NOMO-1 treated with dmso at 0.1 percent for 144 hours (cell line): ENCODE data around the gene LRRN3.
A peak's percentile ranks its signal among the peaks of the same experiment; 100 is the strongest.

ENCODE experiments used
- DNase-seq: peaks from one replicate; lab custom pipeline; 2025; ENCODE audit not compliant: unreplicated experiment; lab: John Stamatoyannopoulos, UW

Gene LRRN3

DNA sequence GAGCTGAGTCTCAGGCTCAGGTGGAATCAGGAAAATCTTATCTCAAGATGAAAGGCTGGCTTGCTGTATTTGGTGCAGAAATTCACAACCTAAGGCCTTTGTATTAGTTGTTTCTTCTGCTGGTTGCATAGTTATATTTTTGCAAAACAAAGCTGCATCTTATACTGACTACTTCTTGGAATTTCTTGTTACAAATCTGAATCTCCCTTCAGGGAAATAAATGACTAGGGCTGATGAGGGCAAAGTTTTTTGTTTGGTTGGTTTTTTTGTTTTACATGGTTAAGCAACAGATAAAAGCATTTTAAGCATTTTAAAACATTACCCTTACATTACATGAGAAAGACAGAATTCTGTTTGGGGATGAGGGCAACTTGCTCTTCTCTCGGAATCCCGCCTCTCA lies 13.9 kb upstream of the LRRN3 start:
- no peak for DNase-seq

DNA sequence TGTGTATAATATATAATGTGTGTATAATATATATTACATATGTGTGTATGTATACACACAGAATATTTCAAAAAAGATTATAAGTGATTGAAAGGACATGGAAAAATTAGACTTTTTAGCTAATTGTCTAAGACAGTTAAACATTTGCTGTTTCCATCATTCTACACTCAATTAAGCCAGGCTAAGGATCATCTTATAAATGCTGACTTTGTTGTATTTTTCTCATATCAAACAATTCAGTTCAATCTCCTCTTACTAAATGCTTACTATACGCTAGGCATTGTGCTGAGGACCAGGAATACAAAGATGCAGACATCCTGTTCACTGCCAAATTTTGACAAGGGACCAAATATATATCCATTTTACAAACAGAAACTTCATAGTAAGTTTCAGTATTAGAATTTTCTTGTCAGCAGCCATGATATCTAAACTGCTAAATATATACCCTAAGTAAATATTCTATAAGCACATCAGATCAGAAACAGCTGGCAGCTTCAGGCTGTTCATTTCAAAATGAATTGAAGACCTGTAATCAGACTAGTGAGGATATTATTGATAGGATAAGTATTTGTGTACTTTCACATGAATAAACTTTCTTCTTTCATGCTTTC lies 10.3 kb upstream of the LRRN3 start:
- no peak for DNase-seq

DNA sequence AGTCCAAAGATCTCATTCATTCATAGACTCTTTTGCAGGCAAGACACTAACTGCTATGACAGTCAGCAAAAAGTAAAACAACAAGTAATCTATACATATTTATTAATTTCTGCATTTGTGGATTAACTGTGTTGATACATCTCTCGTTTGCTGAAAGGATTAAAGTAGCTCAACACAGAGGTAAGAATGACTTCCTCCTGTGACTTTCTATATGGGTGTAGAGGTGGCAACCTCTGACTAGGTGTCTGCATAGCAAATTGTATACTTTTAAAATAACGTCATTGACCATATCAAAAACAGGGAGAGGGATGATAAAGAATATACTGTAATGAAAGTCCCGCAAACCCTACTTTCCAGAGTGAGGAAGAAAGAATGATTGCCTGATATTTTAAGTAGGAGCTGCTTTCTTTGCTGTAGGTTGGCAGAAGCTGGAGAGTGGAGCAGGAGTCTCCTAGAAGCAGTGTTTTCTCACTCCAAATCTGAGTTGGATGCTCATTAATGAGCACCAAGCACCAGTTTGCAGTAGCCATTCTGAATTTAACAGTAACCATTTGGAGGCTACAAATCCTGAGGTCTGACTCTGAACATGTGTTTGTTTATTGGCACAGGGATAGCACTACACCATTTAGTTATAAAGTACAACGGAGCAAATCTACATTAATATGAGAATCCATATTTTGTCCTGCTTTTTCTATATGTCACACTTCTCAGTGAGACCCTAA lies 9.2 kb upstream of the LRRN3 start:
- DNase-seq = no peak

DNA sequence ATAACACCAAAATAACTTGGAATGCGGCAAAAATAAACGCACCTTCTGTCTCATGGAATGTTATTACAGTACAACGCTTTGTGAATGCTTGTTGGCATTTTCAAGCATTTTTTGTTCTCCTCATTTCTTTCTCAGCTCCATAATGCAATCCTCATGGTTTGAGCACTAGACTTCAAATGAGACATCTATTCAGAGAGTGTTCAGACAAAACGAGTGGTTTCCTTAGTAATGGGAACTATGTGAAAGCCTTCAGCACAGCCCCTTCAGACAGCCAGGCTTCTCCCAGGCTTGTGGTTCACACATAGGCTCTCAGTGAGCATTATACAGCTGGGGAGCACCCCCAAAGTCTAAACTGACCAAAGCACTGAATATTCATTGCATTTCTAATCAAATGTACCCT lies 8.6 kb upstream of the LRRN3 start:
- DNase-seq = no peak

DNA sequence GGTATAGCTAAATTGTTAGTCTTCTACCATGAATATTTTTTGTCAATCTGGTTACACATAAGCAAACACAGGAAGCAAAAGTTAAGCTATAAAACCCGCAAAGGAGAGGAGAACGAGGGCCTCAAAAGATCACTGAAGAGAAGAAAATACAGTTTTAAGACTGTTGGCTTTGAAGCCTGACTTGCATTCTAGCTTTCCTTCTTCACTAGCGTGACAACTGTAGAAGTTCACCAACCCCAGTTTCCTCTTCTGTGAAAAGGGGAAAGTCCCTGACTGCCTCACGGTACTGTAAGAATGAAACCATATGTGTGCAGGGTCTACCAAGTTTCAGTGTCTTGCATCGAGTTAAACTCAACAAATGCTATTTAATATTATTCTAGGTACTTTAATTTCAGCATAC lies 7.5 kb upstream of the LRRN3 start:
- no peak for DNase-seq

DNA sequence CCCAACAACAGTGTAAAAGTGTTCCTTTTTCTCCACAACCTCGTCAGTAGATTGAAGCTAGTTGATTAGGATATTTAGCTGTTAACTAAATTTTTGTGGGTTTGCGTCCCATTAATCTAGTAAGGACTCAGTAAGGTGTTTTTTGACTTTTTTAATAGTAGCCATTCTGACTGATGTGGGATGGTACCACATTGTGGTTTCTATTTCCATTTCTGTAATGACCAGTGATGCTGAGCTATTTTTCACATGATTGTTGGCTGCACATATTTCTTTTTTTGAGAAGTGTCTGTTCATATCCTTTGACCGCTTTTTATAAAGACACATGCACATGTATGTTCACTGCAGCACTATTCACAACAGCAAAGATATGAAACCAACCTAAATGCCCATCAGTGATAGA lies 5.6 kb upstream of the LRRN3 start:
- no peak for DNase-seq

DNA sequence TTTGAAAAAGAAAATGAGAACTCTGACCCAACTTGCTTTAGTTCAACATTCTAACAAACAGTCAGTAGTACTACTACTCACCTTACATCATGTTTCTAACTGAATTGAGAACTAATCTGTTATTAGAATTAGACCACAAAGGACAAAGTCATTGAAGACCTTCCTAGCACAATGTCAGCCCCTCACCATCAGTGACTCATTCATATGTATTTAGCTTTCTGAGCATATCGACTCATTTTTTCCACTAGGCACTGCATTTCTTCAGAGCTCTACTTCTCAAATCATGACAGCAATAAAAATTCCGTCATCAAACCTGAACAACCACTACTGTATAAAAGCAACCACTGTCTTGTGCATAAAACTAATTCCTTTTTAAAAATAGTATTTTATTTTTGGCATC lies 4.4 kb upstream of the LRRN3 start:
- no peak for DNase-seq

DNA sequence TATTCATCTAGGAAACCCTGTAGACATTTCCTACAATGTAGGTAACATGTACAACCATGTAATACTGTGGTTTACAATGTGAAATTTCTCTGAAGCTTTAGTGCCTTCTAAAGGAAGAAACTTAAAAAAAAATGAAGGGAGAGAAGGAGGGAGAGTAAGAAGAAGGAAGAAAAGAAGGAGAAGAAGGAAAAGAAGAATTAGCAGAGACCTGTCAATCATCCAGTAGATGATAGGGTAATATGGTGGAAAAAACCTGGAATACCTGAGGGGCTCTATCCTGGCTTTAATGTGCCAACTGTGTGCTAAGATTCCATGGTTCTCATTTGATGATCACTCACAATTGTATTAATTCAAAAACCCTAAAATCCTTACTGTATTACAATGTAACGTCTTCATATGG lies 2.6 kb upstream of the LRRN3 start:
- no peak for DNase-seq

DNA sequence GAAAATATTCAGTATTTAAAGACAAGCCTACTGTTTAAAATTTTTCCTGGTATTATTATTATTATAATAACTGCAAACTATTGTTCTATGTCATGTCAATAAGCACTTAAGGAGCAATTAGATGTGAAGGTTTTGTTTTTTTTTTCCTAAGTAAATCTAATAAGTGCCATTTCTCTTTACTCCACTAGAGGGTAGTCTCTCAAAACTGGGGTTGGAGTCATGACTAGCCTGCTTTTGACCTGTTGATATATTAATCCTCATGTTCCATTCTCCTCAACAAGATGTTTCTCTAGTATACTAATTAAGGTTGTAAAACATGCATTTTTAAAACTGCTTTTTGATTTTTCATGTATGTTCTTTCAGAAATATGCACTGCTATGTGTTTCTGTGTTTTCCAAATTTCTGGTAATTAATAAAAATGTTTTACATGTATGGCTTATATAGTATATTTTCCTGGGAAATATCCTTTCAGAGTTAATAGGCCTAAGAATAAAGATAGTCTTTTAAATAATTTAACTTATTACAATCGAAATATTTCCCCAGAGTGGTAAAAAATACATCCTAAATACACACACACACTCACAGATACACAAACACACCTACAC lies 1.0 kb upstream of the LRRN3 start:
- DNase-seq = no peak

DNA sequence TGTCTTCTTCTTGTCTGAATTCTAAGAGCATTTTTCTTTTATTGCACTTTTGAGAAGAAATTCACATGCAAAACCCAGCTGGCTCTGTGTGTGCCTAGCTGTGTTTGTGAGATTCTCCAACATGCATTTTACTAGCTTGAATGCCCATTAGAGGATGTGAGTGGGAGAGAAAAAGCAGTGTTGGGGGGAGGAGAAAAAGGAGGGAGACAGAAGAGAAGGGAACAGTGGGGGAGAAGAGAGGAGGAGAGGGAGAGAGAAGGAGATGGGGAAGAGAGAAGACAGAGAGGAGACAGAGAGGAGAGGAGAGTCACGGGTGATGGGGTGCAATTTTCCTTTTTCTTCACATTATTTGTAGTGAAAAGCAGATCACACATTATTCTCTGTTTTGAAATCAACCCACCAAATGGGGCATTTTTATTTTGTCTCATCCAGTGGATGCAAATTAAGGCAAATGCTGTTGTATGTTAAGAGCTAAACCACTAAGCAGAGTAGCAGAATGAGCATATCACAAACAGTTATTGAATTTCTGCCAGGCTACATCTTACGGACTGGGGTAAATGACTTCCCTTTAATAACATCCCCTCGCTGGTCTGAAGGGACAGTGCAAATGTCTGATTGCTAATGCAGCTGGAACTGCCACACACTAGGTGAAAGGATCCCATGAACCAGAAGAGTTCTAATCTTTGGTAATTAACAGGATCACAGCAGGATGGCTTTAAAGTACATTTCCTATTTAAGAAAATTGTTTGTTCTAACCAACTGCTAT lies 849 bp downstream of the LRRN3 start:
- no peak for DNase-seq

DNA sequence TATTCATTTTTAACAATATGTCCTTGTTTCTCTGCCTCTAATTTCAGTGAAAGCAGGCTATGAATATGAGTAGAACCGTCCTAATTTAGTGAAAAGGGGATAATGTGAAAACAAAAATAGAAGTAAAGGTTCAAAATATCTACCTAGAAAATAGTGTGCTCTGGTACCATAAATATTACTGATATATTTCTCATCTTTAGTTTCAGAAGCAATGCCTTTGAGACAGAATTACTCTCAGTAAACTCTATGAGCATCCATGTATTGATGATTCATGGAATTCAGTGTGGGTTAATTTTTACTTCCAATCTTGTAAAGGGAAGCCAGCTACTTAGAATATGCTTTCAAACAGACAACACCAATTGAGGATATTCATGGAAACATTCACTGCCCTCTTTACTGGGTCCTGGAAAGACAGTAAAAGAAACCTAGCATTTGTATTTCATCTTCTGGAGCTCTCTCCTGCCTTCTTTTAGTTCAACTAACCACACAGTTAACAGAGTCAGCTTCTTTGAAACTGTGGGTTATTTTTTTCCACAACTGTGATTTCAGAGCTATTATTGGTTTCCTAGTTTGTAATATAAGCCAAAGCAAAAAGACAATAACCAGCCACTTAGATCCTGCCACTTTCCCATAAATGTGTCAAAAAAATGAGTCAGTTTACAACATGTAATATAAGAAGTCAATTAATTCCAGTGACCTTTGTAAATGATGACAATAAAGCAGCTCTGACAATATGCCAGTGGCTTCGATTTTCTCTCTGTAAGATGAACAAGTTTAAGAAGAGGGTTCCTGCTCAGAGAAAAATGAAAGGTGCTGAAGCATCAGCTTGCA lies 1.7 kb downstream of the LRRN3 start:
- DNase-seq = no peak

DNA sequence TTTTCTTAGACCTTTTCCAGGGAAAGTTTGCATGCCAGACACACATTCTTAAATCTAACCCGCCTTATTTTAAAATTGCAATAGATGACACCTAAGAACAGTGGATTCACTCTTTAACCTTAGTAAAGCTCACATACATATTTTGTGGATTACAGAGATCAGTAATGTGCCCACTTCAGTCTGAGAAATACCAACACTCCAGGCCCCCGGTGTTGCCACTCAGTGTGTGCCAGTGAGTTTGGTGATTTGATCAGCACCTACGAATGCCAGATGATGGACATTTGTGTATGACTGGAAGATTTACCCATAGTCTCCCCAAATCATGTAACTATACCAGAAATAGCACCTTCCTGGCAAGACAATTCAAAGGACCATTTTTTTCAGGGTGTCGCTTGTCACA lies 2.6 kb downstream of the LRRN3 start:
- DNase-seq = no peak

DNA sequence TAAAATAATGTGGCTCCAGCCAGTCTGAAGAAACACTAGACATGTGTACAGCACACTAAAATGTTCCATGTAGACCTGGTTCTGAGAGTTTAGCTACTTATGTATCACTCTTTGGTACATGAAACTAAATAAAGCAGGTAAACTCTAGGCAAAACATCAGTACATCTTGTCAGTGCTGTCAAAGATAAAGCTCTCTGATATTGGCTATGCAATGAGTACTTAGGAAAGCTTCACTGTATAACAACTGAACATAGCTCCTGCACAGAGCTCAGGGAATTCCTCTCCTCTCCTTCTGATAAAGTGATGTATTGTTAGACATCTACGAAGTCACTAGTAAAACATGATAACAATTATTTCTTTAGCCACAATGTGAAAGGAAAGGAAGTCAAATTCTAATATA lies 3.5 kb downstream of the LRRN3 start:
- DNase-seq = no peak

DNA sequence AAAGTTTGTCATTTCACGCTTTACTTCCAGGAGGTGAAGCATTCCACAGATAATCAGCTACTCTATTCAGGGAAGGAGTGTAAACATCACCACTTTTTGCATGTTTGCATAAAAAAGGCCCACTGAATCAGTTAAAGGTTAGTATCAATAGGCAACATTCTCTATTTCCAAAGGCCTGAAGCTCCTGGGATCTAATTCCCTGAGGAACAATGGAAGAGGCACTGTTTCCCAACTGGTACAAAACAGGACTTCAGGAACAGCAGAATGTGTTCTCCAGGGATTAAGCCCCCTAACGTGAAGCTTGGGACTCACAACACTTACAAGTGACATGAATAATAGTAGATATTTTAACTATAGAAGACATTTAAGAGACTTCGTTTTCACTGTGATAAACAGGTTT lies 6.1 kb downstream of the LRRN3 start:
- no peak for DNase-seq

DNA sequence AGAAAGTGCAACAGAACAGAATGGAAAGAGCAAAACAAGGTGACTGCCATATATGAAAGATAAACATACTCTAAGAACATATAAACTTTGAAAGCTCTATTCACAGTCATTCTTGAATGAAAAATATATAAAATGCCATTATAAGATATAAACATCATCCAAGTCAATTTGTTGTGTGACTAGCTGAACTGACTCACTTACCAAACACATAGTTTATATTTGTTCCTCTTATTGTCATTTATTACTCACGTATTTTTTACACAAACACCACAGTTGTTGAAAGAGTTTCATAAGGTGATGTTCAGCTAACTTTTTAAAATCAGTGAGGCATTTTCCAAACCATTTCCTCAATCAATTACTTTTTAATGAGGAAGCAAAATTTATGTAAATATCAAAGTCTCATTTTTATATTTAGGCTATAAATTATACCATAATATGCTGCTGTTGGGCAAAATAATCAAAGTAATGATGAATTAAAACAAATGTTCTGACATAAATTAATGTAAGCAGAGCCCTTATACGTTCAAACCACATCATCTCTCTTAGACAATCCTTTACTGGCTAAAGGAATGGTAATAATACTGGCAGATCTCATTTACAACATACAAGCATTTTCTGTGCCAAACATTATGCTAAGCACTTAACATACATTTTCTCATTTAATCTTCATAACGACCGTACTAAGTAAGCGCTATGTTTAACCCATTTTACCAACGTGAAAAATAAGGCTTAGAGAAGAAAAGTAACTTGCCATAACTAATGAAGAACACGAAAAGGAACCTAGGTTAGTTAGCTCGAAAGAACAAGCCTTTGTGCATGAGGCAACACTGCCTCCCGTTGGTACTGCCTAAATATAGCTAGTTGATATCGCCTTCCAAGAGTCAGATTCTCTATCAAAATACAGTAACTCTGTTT lies 7.3 kb downstream of the LRRN3 start:
- DNase-seq = peak; percentile 17

DNA sequence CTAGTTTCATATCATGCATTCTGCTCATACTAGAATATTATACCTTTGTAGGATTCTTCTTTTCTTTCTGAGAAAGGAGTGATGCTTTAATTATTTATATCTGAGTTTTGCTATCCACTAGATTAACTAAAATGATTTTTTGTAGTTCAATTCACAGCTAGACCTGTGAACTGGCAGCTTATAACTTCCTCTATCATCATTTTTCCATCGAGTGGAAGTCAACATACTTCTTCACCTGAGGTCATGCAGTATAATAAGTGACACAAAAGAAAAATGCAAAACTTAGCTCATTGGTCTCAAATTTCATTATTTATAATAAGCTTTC lies 8.0 kb downstream of the LRRN3 start:
- DNase-seq = no peak

DNA sequence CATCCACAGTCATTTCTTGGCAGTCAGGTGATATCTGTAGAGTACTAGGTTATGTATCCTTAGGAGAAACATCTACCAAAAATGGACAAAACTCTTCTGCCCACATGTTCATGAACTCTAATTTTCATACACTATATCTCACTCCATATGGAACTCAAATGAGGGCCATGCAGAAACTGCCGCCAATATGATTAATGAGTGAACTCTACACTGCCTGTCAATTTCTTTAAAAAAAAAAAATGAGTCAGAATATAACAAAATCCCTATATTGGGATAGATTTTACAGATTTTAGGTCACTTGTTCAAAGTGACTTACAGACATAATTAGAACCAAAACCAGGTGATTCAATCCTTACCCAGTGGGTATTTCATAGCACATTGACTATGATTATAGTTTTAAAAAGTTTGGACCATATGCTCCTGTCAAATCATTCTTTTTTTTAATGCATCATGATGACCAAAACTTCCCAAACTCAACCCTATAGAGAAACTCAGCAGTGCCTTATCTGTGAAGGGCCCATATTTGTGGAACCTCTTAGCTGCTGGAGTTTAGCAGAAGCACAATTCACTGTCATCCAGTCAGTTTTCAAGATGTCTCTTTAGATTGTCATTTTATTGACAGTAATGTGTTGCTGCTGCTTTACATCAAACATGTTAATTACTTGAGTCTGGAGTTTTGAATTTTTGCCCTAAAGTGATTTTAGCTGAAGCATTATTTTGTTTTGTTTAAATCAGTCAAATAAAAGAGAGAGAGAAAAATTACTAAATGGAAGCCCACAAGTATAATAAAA lies 11.1 kb downstream of the LRRN3 start:
- DNase-seq = no peak

DNA sequence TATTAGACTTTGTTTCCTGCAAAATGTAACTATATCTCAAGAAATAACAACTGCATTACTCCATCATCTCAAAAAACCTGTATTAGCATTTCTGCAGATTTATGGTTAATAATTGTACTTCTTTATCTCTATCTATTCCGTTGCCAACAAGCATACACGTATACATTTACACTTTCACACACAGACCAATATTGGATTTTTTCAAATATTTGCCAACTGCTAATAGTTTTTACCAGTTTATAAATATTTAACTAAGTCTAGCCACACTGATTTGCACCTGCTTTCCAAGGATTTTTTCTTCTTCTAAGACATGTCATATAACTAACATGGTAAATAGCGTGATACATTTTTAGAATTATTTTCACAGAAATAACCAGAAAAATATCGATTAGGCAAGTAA lies 12.2 kb downstream of the LRRN3 start:
- no peak for DNase-seq

DNA sequence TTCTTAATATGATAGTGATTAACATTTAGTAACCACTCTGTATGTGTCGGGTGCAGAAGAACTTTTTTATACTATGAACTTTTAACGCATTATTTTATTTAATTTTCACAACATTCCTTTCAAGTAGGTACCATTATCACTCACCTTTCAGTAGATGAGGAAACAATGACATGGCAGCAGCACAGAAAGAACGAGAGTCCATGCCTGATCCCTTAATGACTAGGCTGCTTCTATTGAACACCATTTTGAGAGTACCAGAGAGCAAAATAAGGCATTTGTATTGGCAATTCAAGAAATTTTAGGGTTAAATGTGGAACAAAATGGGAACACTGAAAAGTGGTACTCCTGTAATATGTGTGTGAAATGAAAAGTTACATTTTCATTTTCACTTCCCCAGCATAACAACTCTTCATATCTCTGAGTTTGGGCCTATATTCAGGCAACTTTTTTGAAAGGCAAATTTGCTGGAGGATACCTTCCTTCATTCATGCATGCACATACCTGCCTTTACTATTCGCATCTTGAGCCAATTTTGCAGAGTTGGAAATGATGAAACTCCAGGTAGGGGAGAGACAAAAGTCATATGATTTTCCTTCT lies 12.8 kb downstream of the LRRN3 start:
- DNase-seq = no peak
